GM23338 (cell line): ENCODE results near the gene TACSTD2. TPM values are rescaled to one million over a fixed set of nuclear protein-coding genes. Genes with fewer than 3 reads are reported as not detected.

Experiments
- ATAC-seq: fragments of 200-7000 bp; cut with Tn5 transposase; 3 replicates; pipeline ENCODE4 v1.9.1; 2020
- DNase-seq: peaks from one replicate; pipeline ENCODE4 v3.0.0-alpha.2; 2015; ENCODE audit warnings: low spot score
- H2AFZ ChIP-seq: fragments of 200-600 bp; sonication (generic); 2 replicates; pipeline ENCODE4 v1.8.0; 2016; ENCODE audit warnings: antibody characterized with exemption, mild to moderate bottlenecking, moderate library complexity
- H3F3A ChIP-seq: fragments of 200-600 bp; sonication (generic); replicated peaks from 2 replicates; pipeline ENCODE4 v1.8.0; 2017; ENCODE audit warnings: antibody characterized with exemption, mixed run types, low read depth
- H3K27ac ChIP-seq: fragments of 200-600 bp; sonication (generic); 2 replicates; pipeline ENCODE4 v1.6.1; 2016; ENCODE audit warnings: low read depth
- H3K27me3 ChIP-seq: fragments of 200-600 bp; sonication (generic); 2 replicates; pipeline ENCODE4 v1.8.0; 2016; ENCODE audit warnings: mild to moderate bottlenecking, mixed run types, moderate library complexity; ENCODE audit not compliant: insufficient read depth
- H3K36me3 ChIP-seq: fragments of 200-600 bp; sonication (generic); 2 replicates; pipeline ENCODE4 v1.8.0; 2016; ENCODE audit warnings: mild to moderate bottlenecking; ENCODE audit not compliant: insufficient read depth
- H3K4me1 ChIP-seq: fragments of 200-600 bp; sonication (generic); 2 replicates; pipeline ENCODE4 v1.8.0; 2016; ENCODE audit warnings: mild to moderate bottlenecking, moderate library complexity; ENCODE audit not compliant: insufficient read depth
- H3K4me2 ChIP-seq: fragments of 200-600 bp; sonication (generic); 2 replicates; pipeline ENCODE4 v1.7.1; 2017; ENCODE audit warnings: mixed run types
- H3K4me3 ChIP-seq: fragments of 200-600 bp; sonication (generic); 2 replicates; pipeline ENCODE4 v1.6.1; 2016; ENCODE audit warnings: mixed run types
- H3K79me2 ChIP-seq: fragments of 200-600 bp; sonication (generic); replicated peaks from 2 replicates; pipeline ENCODE4 v1.8.0; 2017; ENCODE audit warnings: mild to moderate bottlenecking; ENCODE audit not compliant: insufficient read depth
- H3K9me2 ChIP-seq: fragments of 200-600 bp; sonication (generic); 2 replicates; pipeline ENCODE4 v1.8.0; 2017; ENCODE audit not compliant: insufficient read depth
- H4K20me1 ChIP-seq: fragments of 200-600 bp; sonication (generic); replicated peaks from 2 replicates; pipeline ENCODE4 v1.8.0; 2017; ENCODE audit warnings: mild to moderate bottlenecking; ENCODE audit not compliant: insufficient read depth
- H3K27ac Mint-ChIP-seq: 2 replicates; pipeline ENCODE4 v1.8.0; 2020; ENCODE audit warnings: inconsistent platforms, mild to moderate bottlenecking, moderate library complexity, mixed read lengths
- H3K27me3 Mint-ChIP-seq: 3 replicates; pipeline ENCODE4 v1.8.0; 2022; ENCODE audit warnings: low read depth, mild to moderate bottlenecking, moderate library complexity, mixed read lengths, inconsistent platforms; ENCODE audit not compliant: insufficient read depth, poor library complexity
- H3K36me3 Mint-ChIP-seq: 3 replicates; pipeline ENCODE4 v1.8.0; 2021; ENCODE audit warnings: low read depth, mild to moderate bottlenecking, inconsistent platforms, moderate library complexity, mixed read lengths
- H3K4me1 Mint-ChIP-seq: 3 replicates; pipeline ENCODE4 v1.8.0; 2020; ENCODE audit warnings: mild to moderate bottlenecking, inconsistent platforms, mixed read lengths
- H3K4me3 Mint-ChIP-seq: 3 replicates; pipeline ENCODE4 v1.8.0; 2021; ENCODE audit warnings: moderate library complexity, mild to moderate bottlenecking, inconsistent platforms, mixed read lengths
- H3K9me3 Mint-ChIP-seq: 3 replicates; pipeline ENCODE4 v1.8.0; 2020; ENCODE audit warnings: moderate library complexity, mild to moderate bottlenecking, inconsistent platforms, mixed read lengths
- CREB1 ChIP-seq: fragments of 250-450 bp; sonication (Bioruptor Pico); IDR thresholded peaks from 2 replicates; pipeline ENCODE4 v1.5.0; 2020; ENCODE audit warnings: low read depth, mild to moderate bottlenecking, moderate library complexity
- EZH2 ChIP-seq: fragments of 200-600 bp; sonication (generic); IDR thresholded peaks from one replicate; pipeline ENCODE4 v1.8.0; 2017; ENCODE audit warnings: antibody characterized with exemption, mild to moderate bottlenecking, low read depth; ENCODE audit not compliant: unreplicated experiment
- JUNB ChIP-seq: IDR thresholded peaks from one replicate; pipeline ENCODE4 v1.6.1; 2016; ENCODE audit warnings: antibody characterized with exemption; ENCODE audit not compliant: unreplicated experiment
- POLR2AphosphoS5 ChIP-seq: IDR thresholded peaks from 2 replicates; pipeline ENCODE4 v1.6.1; 2016; ENCODE audit warnings: antibody characterized with exemption, low read depth
- REST ChIP-seq: IDR thresholded peaks from one replicate; pipeline ENCODE4 v1.6.1; 2018; ENCODE audit warnings: antibody characterized with exemption; ENCODE audit not compliant: unreplicated experiment
- STAT1 ChIP-seq: IDR thresholded peaks from one replicate; pipeline ENCODE4 v1.6.1; 2016; ENCODE audit warnings: antibody characterized with exemption; ENCODE audit not compliant: unreplicated experiment
- ZNF331 ChIP-seq: fragments of 250-450 bp; sonication (Bioruptor Pico); IDR thresholded peaks from 2 replicates; pipeline ENCODE4 v1.5.0; 2020; ENCODE audit warnings: low read depth, mild to moderate bottlenecking, moderate library complexity
- polyA plus RNA-seq: library from polyadenylated mRNA; unstranded; fragments of >200 nt; fragmentation: Nextera tagmentation; extraction: Ambion mirVana; gene quantifications from 2 replicates; pipeline ENCODE4 v1.2.1, GENCODE V29; 2016
- total RNA-seq: library from RNA; depleted of rRNA; stranded (reverse); fragments of >200 nt; shearing (Covaris generic); gene quantifications from 2 replicates; pipeline ENCODE4 v1.2.3, GENCODE V29; 2014
- TF ChIP-seq, protein P1 (sequence below), 2 experiments: fragments of 200-600 bp in 1 of 2; sonication (generic) in 1 of 2; conservative IDR thresholded peaks; 2 replicates each; pipeline versions ENCODE4 v1.5.1 to v1.6.1; 2016 to 2017; ENCODE audit warnings: antibody characterized with exemption in 2 of 2, low read depth in 2 of 2, mild to moderate bottlenecking in 2 of 2, moderate library complexity in 1 of 2
- TF ChIP-seq, protein P2 (sequence below): IDR thresholded peaks from 2 replicates; pipeline ENCODE4 v1.6.1; 2016; ENCODE audit warnings: antibody characterized with exemption
- TF ChIP-seq, protein P3 (sequence below): fragments of 250-450 bp; sonication (Bioruptor Pico); IDR thresholded peaks from 2 replicates; pipeline ENCODE4 v1.5.0; 2020; ENCODE audit warnings: mild to moderate bottlenecking, moderate library complexity

The TACSTD2 gene
- total and polyA plus RNA-seq, 2 experiments from 2014 or later = 0.86 to 1.5 TPM

- Histone ChIP-seq H3K9me2 (no peaks in the 10 kb centered on the region), H3K4me1 (no peaks in the 10 kb centered on the region), H3K27ac (no peak overlapping the region), H2AFZ (no peak overlapping the region), H3K4me3 (no peak overlapping the region), H3K36me3 (no peaks in the 10 kb centered on the region), H3K27me3 (peaks cover 34% of the 10 kb centered on the region), H3F3A (peaks cover 3% of the 10 kb centered on the region), H3K79me2 (no peaks in the 10 kb centered on the region), H4K20me1 (no peaks in the 10 kb centered on the region), H3K4me2 (no peak overlapping the region)
- ATAC-seq = no peak
- peaks cover 28% of the 10 kb centered on the region for H3K27me3 Mint-ChIP-seq
- no peak overlapping the region for H3K4me3 Mint-ChIP-seq
- H3K27ac Mint-ChIP-seq = no peak overlapping the region
- peaks cover 7% of the 10 kb centered on the region; the same call in 2 of the 3 replicates for H3K4me1 Mint-ChIP-seq
- DNase-seq = no peak
- H3K36me3 Mint-ChIP-seq = no peaks in the 10 kb centered on the region; the same call in 2 of the 3 replicates
- peaks cover under 1% of the 10 kb centered on the region; the same call in 1 of the 3 replicates for H3K9me3 Mint-ChIP-seq
- no peak for TF ChIP-seq JUNB
- no peak for TF ChIP-seq REST
- TF ChIP-seq, protein P1, sequence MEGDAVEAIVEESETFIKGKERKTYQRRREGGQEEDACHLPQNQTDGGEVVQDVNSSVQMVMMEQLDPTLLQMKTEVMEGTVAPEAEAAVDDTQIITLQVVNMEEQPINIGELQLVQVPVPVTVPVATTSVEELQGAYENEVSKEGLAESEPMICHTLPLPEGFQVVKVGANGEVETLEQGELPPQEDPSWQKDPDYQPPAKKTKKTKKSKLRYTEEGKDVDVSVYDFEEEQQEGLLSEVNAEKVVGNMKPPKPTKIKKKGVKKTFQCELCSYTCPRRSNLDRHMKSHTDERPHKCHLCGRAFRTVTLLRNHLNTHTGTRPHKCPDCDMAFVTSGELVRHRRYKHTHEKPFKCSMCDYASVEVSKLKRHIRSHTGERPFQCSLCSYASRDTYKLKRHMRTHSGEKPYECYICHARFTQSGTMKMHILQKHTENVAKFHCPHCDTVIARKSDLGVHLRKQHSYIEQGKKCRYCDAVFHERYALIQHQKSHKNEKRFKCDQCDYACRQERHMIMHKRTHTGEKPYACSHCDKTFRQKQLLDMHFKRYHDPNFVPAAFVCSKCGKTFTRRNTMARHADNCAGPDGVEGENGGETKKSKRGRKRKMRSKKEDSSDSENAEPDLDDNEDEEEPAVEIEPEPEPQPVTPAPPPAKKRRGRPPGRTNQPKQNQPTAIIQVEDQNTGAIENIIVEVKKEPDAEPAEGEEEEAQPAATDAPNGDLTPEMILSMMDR (conservative IDR thresholded peaks at IDR 0.05; ENCODE audit: low read depth in 2 of 2) = no peak
- no peak for TF ChIP-seq ZNF331
- TF ChIP-seq STAT1 = no peak
- no peak for TF ChIP-seq CREB1
- TF ChIP-seq POLR2AphosphoS5 = no peak
Observed at GRCh38 chr1:58581641-58582040, 4.6 kb upstream of the TACSTD2 start.

- Mint-ChIP-seq H3K9me3 (peaks cover 8% of the 10 kb centered on the region), H3K27ac (no peak overlapping the region), H3K27me3 (peaks cover 39% of the 10 kb centered on the region), H3K4me3 (no peak overlapping the region), H3K36me3 (no peaks in the 10 kb centered on the region; the same call in 2 of the 3 replicates), H3K4me1 (peaks cover 9% of the 10 kb centered on the region; the same call in 2 of the 3 replicates)
- H3K36me3 ChIP-seq = no peaks in the 10 kb centered on the region
- no peak for ATAC-seq
- peaks cover 48% of the 10 kb centered on the region for H3K27me3 ChIP-seq
- no peaks in the 10 kb centered on the region for H3K9me2 ChIP-seq
- no peak for DNase-seq
- H3F3A ChIP-seq = peaks cover 6% of the 10 kb centered on the region
- H3K4me3 ChIP-seq = no peak overlapping the region
- H3K79me2 ChIP-seq = no peaks in the 10 kb centered on the region
- no peak overlapping the region for H3K27ac ChIP-seq
- no peak overlapping the region for H3K4me2 ChIP-seq
- H3K4me1 ChIP-seq = peaks cover 9% of the 10 kb centered on the region
- no peaks in the 10 kb centered on the region for H4K20me1 ChIP-seq
- no peak overlapping the region for H2AFZ ChIP-seq
- TF ChIP-seq, protein P2, sequence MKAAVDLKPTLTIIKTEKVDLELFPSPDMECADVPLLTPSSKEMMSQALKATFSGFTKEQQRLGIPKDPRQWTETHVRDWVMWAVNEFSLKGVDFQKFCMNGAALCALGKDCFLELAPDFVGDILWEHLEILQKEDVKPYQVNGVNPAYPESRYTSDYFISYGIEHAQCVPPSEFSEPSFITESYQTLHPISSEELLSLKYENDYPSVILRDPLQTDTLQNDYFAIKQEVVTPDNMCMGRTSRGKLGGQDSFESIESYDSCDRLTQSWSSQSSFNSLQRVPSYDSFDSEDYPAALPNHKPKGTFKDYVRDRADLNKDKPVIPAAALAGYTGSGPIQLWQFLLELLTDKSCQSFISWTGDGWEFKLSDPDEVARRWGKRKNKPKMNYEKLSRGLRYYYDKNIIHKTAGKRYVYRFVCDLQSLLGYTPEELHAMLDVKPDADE = no peak
- TF ChIP-seq CREB1 (no peak), EZH2 (no peak), ZNF331 (no peak)
- TF ChIP-seq, protein P3, sequence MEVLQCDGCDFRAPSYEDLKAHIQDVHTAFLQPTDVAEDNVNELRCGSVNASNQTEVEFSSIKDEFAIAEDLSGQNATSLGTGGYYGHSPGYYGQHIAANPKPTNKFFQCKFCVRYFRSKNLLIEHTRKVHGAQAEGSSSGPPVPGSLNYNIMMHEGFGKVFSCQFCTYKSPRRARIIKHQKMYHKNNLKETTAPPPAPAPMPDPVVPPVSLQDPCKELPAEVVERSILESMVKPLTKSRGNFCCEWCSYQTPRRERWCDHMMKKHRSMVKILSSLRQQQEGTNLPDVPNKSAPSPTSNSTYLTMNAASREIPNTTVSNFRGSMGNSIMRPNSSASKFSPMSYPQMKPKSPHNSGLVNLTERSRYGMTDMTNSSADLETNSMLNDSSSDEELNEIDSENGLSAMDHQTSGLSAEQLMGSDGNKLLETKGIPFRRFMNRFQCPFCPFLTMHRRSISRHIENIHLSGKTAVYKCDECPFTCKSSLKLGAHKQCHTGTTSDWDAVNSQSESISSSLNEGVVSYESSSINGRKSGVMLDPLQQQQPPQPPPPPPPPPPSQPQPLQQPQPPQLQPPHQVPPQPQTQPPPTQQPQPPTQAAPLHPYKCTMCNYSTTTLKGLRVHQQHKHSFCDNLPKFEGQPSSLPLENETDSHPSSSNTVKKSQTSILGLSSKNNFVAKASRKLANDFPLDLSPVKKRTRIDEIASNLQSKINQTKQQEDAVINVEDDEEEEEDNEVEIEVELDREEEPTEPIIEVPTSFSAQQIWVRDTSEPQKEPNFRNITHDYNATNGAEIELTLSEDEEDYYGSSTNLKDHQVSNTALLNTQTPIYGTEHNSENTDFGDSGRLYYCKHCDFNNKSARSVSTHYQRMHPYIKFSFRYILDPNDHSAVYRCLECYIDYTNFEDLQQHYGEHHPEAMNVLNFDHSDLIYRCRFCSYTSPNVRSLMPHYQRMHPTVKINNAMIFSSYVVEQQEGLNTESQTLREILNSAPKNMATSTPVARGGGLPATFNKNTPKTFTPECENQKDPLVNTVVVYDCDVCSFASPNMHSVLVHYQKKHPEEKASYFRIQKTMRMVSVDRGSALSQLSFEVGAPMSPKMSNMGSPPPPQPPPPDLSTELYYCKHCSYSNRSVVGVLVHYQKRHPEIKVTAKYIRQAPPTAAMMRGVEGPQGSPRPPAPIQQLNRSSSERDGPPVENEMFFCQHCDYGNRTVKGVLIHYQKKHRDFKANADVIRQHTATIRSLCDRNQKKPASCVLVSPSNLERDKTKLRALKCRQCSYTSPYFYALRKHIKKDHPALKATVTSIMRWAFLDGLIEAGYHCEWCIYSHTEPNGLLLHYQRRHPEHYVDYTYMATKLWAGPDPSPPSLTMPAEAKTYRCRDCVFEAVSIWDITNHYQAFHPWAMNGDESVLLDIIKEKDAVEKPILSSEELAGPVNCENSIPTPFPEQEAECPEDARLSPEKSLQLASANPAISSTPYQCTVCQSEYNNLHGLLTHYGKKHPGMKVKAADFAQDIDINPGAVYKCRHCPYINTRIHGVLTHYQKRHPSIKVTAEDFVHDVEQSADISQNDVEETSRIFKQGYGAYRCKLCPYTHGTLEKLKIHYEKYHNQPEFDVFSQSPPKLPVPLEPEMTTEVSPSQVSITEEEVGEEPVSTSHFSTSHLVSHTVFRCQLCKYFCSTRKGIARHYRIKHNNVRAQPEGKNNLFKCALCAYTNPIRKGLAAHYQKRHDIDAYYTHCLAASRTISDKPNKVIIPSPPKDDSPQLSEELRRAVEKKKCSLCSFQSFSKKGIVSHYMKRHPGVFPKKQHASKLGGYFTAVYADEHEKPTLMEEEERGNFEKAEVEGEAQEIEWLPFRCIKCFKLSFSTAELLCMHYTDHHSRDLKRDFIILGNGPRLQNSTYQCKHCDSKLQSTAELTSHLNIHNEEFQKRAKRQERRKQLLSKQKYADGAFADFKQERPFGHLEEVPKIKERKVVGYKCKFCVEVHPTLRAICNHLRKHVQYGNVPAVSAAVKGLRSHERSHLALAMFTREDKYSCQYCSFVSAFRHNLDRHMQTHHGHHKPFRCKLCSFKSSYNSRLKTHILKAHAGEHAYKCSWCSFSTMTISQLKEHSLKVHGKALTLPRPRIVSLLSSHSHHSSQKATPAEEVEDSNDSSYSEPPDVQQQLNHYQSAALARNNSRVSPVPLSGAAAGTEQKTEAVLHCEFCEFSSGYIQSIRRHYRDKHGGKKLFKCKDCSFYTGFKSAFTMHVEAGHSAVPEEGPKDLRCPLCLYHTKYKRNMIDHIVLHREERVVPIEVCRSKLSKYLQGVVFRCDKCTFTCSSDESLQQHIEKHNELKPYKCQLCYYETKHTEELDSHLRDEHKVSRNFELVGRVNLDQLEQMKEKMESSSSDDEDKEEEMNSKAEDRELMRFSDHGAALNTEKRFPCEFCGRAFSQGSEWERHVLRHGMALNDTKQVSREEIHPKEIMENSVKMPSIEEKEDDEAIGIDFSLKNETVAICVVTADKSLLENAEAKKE = no peak
Observed at GRCh38 chr1:58580186-58580585, 3.1 kb upstream of the TACSTD2 start.
